Mesothelial cell of epicardium (in vitro differentiated cells): Measurements from ENCODE around the gene RPRD2. TPM values are rescaled to one million over a fixed set of nuclear protein-coding genes. Genes with fewer than 3 reads are reported as not detected.

Experiments
- DNase-seq, 2 experiments: peaks; one replicate each; pipeline ENCODE4 v3.0.0; 2021; ENCODE audit warnings: low spot score in 2 of 2; ENCODE audit not compliant: unreplicated experiment in 2 of 2
- H3K27ac Mint-ChIP-seq: 2 replicates; pipeline ENCODE4 v1.8.0; 2021; ENCODE audit warnings: mixed read lengths
- H3K27me3 Mint-ChIP-seq: 2 replicates; pipeline ENCODE4 v1.8.0; 2021; ENCODE audit warnings: low read depth, mixed read lengths
- H3K36me3 Mint-ChIP-seq: 2 replicates; pipeline ENCODE4 v1.8.0; 2021; ENCODE audit warnings: mixed read lengths
- H3K4me1 Mint-ChIP-seq: 2 replicates; pipeline ENCODE4 v1.8.0; 2021; ENCODE audit warnings: mixed read lengths
- H3K4me3 Mint-ChIP-seq: 2 replicates; pipeline ENCODE4 v1.8.0; 2021; ENCODE audit warnings: mild to moderate bottlenecking, moderate library complexity, mixed read lengths
- H3K9me3 Mint-ChIP-seq: 2 replicates; pipeline ENCODE4 v1.8.0; 2021; ENCODE audit warnings: mixed read lengths
- total RNA-seq: library from RNA; stranded (reverse); gene quantifications from 3 replicates; pipeline ENCODE4 v1.2.1, GENCODE V29; 2021
- TF ChIP-seq, protein P1 (sequence below): fragments of 200-600 bp; sonication (generic); IDR thresholded peaks from one replicate; pipeline ENCODE4 v1.5.0; 2021; ENCODE audit warnings: antibody characterized with exemption; ENCODE audit not compliant: unreplicated experiment

RPRD2 gene
- total RNA-seq, 1 donor from 2014 or later: 38.5 TPM

DNA sequence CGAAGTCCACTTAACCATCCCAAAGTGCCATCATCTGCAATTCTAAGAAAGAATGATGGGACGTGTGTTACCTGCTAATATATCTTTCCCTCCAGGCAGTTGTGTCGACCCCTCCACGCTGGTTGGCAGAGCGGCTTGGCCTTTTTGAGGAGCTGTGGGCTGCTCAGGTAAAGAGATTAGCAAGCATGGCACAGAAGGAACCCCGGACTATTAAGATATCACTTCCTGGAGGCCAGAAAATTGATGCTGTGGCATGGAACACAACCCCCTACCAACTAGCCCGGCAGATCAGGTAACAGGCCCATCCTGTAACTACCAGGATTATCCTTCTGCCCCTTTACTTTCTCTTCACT lies 123.8 kb downstream of the RPRD2 start:
- H3K4me3 Mint-ChIP-seq: peak overlapping the region; percentile 93

DNA sequence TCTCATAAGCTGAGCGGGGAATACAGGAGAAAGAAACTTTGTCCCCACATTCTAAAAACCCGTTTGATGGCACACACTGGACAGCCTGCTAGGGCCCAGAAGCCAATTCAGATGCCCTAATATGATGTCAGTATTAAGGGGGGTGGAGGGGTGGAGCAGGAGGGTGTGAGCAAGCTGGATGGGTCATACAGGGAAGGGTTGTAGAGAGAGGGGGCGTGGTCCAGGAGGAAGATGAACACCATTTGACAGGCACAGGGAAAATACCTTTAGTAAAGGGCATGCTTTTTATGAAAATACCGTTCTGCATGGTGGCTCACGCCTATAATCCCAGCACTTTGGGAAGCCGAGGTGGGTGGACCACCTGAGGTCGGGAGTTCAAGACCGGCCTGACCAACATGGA lies 129.2 kb downstream of the RPRD2 start:
- no peaks in the 10 kb centered on the region for H3K27me3 Mint-ChIP-seq
- DNase-seq: no peak
- H3K27ac Mint-ChIP-seq: no peak overlapping the region
- TF ChIP-seq, protein P1, sequence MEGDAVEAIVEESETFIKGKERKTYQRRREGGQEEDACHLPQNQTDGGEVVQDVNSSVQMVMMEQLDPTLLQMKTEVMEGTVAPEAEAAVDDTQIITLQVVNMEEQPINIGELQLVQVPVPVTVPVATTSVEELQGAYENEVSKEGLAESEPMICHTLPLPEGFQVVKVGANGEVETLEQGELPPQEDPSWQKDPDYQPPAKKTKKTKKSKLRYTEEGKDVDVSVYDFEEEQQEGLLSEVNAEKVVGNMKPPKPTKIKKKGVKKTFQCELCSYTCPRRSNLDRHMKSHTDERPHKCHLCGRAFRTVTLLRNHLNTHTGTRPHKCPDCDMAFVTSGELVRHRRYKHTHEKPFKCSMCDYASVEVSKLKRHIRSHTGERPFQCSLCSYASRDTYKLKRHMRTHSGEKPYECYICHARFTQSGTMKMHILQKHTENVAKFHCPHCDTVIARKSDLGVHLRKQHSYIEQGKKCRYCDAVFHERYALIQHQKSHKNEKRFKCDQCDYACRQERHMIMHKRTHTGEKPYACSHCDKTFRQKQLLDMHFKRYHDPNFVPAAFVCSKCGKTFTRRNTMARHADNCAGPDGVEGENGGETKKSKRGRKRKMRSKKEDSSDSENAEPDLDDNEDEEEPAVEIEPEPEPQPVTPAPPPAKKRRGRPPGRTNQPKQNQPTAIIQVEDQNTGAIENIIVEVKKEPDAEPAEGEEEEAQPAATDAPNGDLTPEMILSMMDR: no peak
- no peaks in the 10 kb centered on the region for H3K9me3 Mint-ChIP-seq
- H3K4me3 Mint-ChIP-seq: no peak overlapping the region
- H3K4me1 Mint-ChIP-seq: peaks cover 3% of the 10 kb centered on the region
- H3K36me3 Mint-ChIP-seq: peaks cover 38% of the 10 kb centered on the region

More for the DNA sequence above, 123.8 kb downstream of the RPRD2 start:
- Mint-ChIP-seq H3K9me3 (no peaks in the 10 kb centered on the region), H3K27ac (peak overlapping the region; percentile 97), H3K27me3 (no peaks in the 10 kb centered on the region), H3K36me3 (peaks cover 21% of the 10 kb centered on the region), H3K4me1 (peaks cover 10% of the 10 kb centered on the region)
- TF ChIP-seq, protein P1: no peak
- DNase-seq: no peak

DNA sequence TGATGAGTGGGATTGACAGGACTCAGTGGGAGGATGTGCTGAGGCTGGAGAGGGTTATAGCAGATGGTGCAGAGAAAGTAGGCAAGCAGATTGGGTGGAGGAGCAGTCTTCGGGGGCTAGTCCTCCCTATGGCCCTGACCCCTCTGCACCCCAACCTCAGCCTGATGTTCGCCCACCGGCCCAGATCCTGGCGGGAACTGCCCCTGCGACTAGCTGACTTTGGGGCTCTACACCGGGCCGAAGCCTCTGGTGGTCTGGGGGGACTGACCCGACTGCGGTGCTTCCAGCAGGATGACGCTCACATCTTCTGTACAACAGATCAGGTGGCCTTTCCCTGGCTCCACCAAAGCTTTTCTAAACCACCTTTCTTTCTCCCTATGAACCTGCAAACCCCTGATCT lies 134.4 kb downstream of the RPRD2 start:
- Mint-ChIP-seq H3K36me3 (peaks cover 36% of the 10 kb centered on the region), H3K4me1 (no peaks in the 10 kb centered on the region)
- no peak for DNase-seq

DNA sequence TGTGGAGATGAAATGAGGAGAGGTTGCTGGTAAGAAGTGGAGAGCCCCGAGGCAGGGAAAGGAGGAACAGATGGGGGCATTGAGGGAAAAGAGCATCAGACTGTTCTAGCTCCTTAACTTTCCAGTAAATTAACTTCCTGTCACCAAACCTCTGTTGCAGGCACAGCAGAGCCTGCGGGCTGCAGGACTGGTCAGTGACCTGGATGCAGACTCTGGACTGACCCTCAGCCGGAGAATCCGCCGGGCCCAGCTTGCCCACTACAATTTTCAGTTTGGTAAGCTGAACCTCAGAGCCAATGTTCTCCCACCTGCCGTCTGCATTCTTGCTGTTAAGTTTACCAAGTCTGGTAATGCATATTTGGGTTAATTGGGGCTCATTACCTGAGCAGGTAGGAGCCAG lies 141.5 kb downstream of the RPRD2 start:
- H3K4me1 Mint-ChIP-seq: peaks cover 6% of the 10 kb centered on the region
- no peak overlapping the region for H3K27ac Mint-ChIP-seq
- H3K36me3 Mint-ChIP-seq: peaks cover 32% of the 10 kb centered on the region
- no peak overlapping the region for H3K4me3 Mint-ChIP-seq
- H3K9me3 Mint-ChIP-seq: no peaks in the 10 kb centered on the region
- no peaks in the 10 kb centered on the region for H3K27me3 Mint-ChIP-seq
- TF ChIP-seq, protein P1: no peak
- DNase-seq: no peak

More for the DNA sequence above, 134.4 kb downstream of the RPRD2 start:
- H3K27ac Mint-ChIP-seq: no peak overlapping the region
- H3K27me3 Mint-ChIP-seq: no peaks in the 10 kb centered on the region
- no peaks in the 10 kb centered on the region for H3K9me3 Mint-ChIP-seq
- TF ChIP-seq, protein P1: no peak
- H3K4me3 Mint-ChIP-seq: no peak overlapping the region

DNA sequence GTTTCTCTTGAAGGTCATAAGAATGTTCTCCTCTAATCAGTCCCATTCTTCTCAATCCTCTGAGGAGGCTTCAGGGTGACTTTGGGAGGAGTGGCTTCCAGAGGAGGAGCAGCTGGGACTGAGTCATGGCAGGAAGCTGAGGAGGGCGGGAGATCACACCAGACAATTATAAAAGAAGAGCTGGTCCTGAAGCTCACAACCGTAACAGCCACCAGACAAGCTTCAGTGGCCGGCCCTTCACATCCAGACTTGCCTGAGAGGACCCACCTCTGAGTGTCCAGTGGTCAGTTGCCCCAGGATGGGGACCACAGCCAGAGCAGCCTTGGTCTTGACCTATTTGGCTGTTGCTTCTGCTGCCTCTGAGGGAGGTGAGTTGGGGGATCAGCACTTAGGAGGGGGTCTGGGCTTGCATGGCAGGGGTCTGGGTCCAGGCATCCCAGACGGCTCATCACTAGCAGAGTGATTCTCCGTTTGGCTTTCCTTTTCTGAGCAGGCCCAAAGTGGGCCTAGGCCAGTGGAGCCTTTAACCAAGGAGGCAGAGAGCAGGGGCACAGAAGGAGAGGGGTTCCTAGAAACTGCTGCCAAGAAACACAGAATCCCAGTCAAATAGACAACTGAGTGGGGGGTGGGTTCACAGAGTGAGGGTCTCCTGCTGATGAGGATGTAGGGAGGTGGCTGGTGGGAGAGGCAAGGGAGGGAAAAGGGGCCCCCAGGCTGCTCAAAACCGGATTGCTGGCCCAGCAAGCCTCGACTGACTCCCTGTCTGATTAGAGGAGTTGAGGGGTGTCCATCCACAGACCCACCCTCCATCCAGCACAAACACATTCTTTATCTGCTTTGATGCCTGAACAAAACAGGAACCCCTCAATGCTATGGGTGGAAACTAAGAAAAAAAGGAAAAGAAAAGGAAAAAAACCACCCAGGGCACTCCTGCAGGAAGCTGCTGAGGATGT lies 144.2 kb downstream of the RPRD2 start, which contains the start of gene ECM1:
TSS of gene ECM1 (plus strand) at position 198 of the 953 bp plus-strand sequence. CDS start at position 299, 101 bp downstream.
- Mint-ChIP-seq H3K27me3 (no peaks in the 10 kb centered on the region), H3K36me3 (peaks cover 30% of the 10 kb centered on the region), H3K9me3 (no peaks in the 10 kb centered on the region), H3K27ac (no peak within 1 kb of the TSS), H3K4me1 (peaks cover 6% of the 10 kb centered on the region), H3K4me3 (no peak within 1 kb of the TSS)
- TF ChIP-seq, protein P1: no peak
- no peak for DNase-seq
